ENCODE measurements around the gene MINDY4B. TPM values are rescaled to one million over a fixed set of nuclear protein-coding genes. Genes with fewer than 3 reads are reported as not detected.

The MINDY4B gene
- total and polyA plus RNA-seq, 4 donors = not detected

DNA sequence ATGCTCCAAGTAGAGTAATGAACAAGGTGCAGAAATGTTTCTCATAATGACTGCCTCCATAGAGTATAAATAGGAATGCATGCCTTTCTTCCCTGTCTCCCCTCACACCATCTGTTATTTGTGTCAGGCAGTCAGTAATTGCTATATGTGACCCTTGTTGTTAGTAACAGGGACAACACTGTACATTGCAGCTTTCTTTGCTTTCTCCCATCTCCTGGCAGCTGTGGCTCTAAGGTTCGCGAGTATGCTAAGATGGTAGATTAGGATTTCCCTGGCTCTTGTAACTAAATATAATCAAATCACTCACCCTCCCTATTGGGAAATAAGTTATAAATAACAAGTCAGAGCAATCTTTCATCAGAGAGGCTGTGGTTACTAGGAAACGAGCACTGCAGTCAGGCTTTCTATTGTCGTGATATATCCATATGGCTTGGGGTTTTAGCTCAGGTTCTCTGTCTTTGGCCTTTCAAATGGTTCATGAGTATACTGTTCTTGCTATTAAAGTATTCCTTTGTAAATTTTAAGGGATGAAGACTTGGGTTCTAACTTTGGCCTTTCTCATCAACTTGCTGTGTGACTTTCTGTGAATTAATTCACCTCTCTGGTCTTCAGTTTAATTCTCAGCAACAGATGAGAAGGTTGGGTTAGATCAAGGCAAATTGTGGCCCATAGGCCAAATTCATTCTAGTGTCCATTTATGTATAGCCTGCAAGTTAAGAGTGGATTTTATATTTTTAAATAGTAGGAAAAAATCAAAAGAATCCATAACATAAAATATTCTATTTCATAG, 8.1 kb upstream of the MINDY4B start:
- no peak for TF ChIP-seq GABPA (IDR thresholded peaks at IDR 0.05 in 1 of 2, conservative IDR thresholded peaks at IDR 0.05 in 1 of 2)
- no peak for TF ChIP-seq FOXA1 (IDR thresholded peaks at IDR 0.05)
- TF ChIP-seq, protein P1, sequence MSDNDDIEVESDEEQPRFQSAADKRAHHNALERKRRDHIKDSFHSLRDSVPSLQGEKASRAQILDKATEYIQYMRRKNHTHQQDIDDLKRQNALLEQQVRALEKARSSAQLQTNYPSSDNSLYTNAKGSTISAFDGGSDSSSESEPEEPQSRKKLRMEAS (IDR thresholded peaks at IDR 0.05) = no peak
- TF ChIP-seq RXRA (IDR thresholded peaks at IDR 0.05) = no peak
- TF ChIP-seq HNF4A (conservative IDR thresholded peaks at IDR 0.05) = no peak
- no peak for TF ChIP-seq RAD21 (IDR thresholded peaks at IDR 0.05)
- TF ChIP-seq JUND (IDR thresholded peaks at IDR 0.05) = no peak
- TF ChIP-seq, protein P2, sequence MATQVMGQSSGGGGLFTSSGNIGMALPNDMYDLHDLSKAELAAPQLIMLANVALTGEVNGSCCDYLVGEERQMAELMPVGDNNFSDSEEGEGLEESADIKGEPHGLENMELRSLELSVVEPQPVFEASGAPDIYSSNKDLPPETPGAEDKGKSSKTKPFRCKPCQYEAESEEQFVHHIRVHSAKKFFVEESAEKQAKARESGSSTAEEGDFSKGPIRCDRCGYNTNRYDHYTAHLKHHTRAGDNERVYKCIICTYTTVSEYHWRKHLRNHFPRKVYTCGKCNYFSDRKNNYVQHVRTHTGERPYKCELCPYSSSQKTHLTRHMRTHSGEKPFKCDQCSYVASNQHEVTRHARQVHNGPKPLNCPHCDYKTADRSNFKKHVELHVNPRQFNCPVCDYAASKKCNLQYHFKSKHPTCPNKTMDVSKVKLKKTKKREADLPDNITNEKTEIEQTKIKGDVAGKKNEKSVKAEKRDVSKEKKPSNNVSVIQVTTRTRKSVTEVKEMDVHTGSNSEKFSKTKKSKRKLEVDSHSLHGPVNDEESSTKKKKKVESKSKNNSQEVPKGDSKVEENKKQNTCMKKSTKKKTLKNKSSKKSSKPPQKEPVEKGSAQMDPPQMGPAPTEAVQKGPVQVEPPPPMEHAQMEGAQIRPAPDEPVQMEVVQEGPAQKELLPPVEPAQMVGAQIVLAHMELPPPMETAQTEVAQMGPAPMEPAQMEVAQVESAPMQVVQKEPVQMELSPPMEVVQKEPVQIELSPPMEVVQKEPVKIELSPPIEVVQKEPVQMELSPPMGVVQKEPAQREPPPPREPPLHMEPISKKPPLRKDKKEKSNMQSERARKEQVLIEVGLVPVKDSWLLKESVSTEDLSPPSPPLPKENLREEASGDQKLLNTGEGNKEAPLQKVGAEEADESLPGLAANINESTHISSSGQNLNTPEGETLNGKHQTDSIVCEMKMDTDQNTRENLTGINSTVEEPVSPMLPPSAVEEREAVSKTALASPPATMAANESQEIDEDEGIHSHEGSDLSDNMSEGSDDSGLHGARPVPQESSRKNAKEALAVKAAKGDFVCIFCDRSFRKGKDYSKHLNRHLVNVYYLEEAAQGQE (IDR thresholded peaks at IDR 0.05) = no peak
- TF ChIP-seq, protein P3, sequence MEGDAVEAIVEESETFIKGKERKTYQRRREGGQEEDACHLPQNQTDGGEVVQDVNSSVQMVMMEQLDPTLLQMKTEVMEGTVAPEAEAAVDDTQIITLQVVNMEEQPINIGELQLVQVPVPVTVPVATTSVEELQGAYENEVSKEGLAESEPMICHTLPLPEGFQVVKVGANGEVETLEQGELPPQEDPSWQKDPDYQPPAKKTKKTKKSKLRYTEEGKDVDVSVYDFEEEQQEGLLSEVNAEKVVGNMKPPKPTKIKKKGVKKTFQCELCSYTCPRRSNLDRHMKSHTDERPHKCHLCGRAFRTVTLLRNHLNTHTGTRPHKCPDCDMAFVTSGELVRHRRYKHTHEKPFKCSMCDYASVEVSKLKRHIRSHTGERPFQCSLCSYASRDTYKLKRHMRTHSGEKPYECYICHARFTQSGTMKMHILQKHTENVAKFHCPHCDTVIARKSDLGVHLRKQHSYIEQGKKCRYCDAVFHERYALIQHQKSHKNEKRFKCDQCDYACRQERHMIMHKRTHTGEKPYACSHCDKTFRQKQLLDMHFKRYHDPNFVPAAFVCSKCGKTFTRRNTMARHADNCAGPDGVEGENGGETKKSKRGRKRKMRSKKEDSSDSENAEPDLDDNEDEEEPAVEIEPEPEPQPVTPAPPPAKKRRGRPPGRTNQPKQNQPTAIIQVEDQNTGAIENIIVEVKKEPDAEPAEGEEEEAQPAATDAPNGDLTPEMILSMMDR (IDR thresholded peaks at IDR 0.05; ENCODE audit: low read depth, low read length, missing input control) = no peak
- TF ChIP-seq EGR1 (IDR thresholded peaks at IDR 0.05; ENCODE audit: low read depth in 2 of 2) = no peak
- TF ChIP-seq HNF4G (IDR thresholded peaks at IDR 0.05) = no peak
- no peak for TF ChIP-seq NR2F2 (IDR thresholded peaks at IDR 0.05)
- TF ChIP-seq SP1 (IDR thresholded peaks at IDR 0.05) = no peak
- TF ChIP-seq, protein P4, sequence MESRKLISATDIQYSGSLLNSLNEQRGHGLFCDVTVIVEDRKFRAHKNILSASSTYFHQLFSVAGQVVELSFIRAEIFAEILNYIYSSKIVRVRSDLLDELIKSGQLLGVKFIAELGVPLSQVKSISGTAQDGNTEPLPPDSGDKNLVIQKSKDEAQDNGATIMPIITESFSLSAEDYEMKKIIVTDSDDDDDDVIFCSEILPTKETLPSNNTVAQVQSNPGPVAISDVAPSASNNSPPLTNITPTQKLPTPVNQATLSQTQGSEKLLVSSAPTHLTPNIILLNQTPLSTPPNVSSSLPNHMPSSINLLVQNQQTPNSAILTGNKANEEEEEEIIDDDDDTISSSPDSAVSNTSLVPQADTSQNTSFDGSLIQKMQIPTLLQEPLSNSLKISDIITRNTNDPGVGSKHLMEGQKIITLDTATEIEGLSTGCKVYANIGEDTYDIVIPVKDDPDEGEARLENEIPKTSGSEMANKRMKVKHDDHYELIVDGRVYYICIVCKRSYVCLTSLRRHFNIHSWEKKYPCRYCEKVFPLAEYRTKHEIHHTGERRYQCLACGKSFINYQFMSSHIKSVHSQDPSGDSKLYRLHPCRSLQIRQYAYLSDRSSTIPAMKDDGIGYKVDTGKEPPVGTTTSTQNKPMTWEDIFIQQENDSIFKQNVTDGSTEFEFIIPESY (IDR thresholded peaks at IDR 0.05) = no peak
- TF ChIP-seq, protein P5, sequence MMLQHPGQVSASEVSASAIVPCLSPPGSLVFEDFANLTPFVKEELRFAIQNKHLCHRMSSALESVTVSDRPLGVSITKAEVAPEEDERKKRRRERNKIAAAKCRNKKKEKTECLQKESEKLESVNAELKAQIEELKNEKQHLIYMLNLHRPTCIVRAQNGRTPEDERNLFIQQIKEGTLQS (IDR thresholded peaks at IDR 0.05) = no peak

More for the DNA sequence above, 8.1 kb upstream of the MINDY4B start:
- Histone ChIP-seq H3K4me3 (ENCODE audit: low read depth in 1 of 3, low read length in 3 of 3) (no peak overlapping the region), H3K36me3 (ENCODE audit: control insufficient read depth in 4 of 4, insufficient read depth in 3 of 4, low read depth in 1 of 4, low read length in 3 of 4) (no peaks in the 10 kb centered on the region), H3K27me3 (ENCODE audit: control insufficient read depth in 4 of 4, insufficient read depth in 4 of 4, low read length in 3 of 4) (peaks cover 0 to 4% (median 1%) of the 10 kb centered on the region in 4 donors), H3K9ac (ENCODE audit: low read depth in 1 of 2, low read length in 2 of 2) (no peak overlapping the region), H3K27ac (ENCODE audit: low read depth in 1 of 2, low read length in 2 of 2) (no peak overlapping the region), H3K4me1 (ENCODE audit: control insufficient read depth in 4 of 4, insufficient read depth in 4 of 4, low read length in 3 of 4) (no peaks in the 10 kb centered on the region), H3K9me3 (ENCODE audit: control insufficient read depth in 4 of 4, low read length in 3 of 4) (no peaks in the 10 kb centered on the region)
- no peak for DNase-seq (ENCODE audit: low spot score)
- WGBS = 81% methylated on average over 4 of the region's 4 CpGs
